ENCODE data around the gene CCDC63.

The CCDC63 gene

DNA sequence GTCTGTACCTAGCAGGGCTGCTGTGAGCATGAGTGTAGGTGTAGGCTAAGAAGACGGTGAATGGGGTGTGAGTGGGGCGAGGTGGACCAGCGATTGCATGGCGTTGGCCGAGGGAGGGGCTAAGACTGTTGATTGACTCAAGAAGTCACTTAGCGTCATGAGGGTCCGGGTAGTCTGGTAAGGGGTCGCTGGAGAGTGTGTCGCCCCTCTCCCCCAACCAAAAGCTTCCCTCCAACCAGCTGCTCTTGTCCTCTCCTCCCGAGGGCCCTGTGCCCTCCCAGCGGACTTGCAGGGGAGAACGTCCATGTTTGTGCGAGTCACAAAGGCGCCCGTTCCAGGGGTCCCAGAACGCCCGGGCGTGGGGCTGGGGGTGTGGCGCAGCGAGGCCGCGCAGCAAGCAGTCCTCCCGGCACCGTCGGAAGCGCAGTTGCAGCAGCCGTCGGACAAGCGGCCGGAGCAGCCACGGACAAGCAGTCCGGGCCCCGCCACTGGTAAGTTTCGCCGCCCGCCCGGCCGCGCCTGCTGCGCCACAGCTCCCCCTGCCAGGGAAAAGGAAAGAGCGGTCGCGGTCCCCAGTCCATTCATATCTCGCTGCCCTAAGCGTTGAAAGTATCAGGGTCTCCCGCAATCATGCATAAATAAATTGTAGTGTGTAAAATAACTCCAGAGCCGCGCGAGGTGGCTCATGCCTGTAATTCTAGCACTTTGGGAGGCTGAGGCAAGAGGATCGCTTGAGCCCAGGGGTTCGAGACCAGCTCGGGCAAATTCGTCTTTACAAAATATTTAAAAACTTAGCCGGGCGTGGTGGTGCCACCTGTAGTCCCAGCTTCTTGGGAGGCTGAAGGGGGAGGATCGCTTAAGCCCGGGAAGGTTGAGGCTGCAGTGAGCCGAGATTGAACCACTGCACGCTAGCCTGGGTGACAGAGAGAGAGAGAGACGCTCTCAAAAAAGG lies at the start of gene CCDC63:
Gene CCDC63, plus strand, starts transcription at position 373 of the 952 bp plus-strand sequence. CDS start 5,968 bp downstream, outside the sequence.
- in situ Hi-C loops (cut with MboI; ENCODE audit: low sequenced_read_pairs), result no loop called here

DNA sequence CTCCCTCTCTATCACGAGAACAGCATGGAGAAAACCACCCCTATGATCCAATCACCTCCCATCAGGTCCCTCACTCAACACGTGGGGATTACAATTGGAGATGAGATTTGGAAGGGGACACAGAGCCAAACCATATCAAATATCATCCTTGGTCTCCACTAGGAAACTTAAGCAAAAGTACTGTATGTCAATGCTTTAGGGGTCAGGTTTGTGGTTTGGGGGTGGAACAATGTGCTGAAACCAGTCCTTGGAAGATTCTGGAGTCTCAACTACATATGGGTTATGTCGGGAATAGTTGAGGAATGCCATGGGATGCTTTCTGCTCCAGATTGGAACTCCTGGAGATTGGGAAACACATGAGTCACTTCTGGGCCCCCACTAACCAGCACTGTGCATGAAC lies 48.3 kb upstream of the CCDC63 start:
- in situ Hi-C loops (cut with MboI; ENCODE audit: low sequenced_read_pairs), result no loop called here

DNA sequence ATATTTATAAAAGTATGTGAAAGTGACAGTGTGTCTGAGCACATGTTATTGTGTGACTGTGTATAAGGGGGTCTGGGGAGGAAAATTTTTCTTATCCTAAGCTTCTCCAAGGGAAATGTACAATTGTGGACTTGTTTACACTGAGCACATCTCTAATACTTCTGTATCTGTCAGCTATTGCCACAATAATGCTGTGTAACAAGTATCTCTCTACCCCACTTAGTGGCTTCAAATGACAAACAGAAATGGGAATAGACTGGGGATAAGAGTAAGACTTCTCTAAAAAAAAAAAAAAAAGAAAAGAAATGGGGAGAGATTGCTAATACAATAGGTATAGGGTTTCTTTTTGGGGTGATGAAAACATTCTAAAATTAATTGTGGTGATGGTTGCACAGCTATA lies 44.3 kb upstream of the CCDC63 start:
- in situ Hi-C loops (cut with MboI; ENCODE audit: low sequenced_read_pairs), result no loop called here

DNA sequence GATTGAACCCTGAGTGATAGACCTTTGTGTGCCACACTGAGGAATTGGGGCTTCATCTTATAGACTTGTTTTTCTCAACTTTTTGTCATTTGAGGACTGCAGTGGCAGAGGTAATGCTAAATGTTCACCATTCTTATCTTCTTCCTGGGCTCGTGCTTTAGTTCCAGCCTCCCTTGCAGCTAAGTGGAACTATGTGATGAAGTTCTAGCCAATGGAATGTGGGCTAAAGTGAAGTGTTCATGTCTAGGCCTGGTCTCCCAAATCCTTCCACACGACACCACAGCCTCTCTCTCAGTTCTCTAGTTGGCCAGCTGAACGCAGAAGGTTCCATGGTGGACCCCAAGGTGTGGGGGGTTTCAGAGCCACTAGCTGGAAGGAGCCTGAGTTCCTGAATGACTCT lies 42.4 kb upstream of the CCDC63 start:
- in situ Hi-C loops (cut with MboI; ENCODE audit: low sequenced_read_pairs), result no loop called here

DNA sequence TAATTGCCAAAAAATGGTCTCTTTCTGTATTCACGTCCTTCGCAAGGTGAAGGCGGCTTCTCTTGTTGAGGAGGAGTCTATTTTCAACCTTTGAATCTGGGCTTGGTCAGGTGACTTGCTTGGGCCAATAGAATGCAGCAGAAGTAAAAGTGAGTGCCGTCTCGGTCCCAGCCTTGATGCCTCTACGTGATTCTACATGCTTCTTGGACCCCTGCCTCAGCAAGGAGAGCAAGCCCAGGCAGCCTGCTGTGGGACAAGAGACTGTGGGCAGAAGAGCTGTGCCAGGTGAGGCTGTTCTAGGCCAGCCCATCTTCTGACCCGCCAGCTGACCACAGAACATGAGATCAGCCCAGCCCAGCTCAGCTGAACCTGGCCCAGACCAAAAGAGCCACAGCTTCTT lies 39.1 kb upstream of the CCDC63 start:
- in situ Hi-C loops (cut with MboI; ENCODE audit: low sequenced_read_pairs), result no loop called here

DNA sequence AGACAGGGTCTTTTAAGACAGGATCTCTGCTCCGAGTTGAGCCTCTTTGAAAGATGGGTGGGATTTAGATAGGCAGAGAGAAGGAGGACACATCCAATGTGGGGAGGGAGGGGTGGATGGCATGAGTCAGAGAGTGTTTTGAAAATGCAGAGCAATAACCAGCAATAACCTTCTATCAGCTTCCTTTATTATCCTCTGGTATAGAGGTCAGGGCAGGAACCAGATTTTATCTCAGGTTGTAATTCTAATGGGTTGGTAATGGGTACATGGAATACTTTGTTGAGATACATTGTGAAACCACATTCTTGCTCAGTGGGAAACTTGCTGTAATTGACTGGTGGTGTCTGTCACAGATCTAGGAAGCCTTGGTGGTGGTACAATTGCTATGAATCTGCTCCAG lies 37.6 kb upstream of the CCDC63 start:
- in situ Hi-C loops (cut with MboI; ENCODE audit: low sequenced_read_pairs), result no loop called here

DNA sequence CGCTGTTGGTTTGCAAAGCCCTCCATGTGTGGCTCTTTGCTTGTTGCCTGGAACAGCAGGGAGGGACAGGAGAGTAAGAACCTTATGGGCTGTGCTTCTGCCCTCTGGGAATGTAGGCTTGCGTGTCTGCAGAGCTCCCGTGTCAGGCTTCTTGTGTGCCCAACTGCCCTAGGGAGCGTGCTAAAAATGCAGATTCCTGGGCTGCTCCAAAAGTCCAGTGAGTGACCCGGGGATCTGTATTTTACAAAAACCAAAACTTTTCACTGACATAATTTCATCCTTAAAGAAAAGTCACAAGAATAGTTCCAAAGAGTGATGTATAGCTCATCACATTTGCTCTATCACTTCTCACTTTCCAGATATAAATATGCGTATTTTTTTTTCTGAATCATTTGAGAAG lies 34.8 kb upstream of the CCDC63 start:
- in situ Hi-C loops (cut with MboI; ENCODE audit: low sequenced_read_pairs), result no loop called here

DNA sequence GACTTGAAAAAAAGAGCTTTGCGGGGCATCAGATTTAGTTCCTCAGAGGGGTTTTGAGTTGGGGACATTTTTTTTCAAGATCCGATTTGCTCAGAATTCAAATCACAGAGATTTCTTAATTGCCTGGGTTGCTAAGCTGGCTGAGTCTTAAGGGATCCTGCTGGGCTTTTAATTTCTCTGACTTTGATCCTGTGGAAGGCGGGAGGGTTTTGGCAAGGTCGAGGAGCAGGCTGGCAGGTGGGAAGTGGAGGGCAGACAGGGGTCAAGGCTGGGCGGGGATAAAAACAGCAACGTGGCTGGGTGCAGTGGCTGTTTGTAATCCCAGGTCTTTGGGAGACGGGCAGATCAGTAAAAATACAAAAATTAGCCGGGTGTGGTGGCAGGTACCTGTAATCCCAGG lies 33.5 kb upstream of the CCDC63 start:
- in situ Hi-C loops (cut with MboI; ENCODE audit: low sequenced_read_pairs), result no loop called here

DNA sequence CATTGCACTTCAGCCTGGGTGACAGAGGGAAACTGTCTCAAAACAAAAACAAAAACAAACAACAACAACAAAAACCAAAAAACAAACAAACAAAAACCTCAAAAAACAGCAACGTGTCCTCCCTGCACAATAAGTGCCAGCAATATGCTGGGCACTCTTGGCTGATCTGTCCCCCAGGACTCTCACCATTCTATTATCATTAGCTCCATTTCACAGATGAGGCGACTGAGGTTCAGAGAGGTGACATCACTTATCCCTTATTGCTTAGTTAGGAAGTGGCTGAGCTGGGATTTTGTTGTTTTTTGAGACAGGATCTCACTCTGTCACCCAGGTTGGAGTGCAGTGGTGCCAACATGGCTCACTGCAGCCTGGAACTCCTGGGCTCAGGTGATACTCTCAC lies 33.0 kb upstream of the CCDC63 start:
- in situ Hi-C loops (cut with MboI; ENCODE audit: low sequenced_read_pairs), result no loop called here

DNA sequence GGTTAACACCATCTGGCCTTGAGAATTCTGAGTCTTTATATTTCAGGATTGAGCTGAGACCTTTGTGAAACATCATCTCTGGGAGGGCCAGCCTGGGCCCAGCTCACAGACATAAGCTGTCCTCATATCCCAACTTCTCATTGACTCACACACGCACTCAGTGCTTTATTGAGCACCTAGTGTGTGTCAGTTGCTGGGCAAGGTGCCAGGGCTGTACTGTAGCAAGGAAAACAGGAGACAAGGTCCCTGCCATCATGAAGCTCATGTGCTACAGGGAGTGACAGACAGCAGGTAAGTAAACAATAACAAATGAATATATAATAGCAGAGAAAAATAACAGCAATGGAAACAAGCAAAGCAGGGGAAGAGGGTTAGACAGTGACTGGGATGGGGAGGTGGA lies 30.5 kb upstream of the CCDC63 start:
- in situ Hi-C loops (cut with MboI; ENCODE audit: low sequenced_read_pairs), result no loop called here

DNA sequence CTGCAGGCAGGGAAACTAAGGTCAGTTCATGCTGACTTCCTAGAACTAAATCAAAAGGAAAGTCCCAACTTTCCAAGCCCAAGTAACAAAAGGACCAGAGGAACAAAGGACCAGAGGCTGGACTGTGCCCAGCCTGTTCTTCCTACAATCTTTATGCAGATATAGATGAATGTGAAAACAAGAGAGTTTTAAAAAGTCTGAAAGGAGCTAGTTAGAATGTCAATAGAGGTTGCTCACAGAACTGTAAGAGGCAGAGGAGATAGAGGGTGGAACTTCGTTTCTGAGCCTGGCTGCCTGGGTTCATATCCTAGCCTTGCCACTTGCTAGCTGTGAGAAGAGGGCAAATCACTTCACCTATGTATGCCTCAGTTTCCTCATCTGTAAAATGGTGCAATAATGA lies 30.0 kb upstream of the CCDC63 start:
- in situ Hi-C loops (cut with MboI; ENCODE audit: low sequenced_read_pairs), result no loop called here

DNA sequence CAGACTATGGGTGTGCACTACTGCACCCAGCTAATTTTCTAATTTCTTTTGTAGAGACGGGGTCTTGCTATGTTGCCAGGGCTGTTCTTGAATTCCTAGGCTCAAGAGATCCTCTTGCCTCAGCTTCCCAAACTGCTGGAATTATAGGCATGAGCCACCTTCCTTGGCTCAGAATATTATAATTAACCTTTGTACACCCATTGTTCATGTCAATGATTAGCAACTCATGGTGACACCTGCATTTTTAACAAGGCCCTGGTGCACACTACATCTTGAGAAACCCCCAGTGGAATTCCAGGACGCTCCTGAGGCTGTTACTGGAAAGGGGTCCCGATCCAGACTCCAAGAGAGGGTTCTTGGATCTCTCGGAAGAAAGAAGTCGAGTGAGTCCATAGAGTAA lies 28.3 kb upstream of the CCDC63 start:
- in situ Hi-C loops (cut with MboI; ENCODE audit: low sequenced_read_pairs), result no loop called here

DNA sequence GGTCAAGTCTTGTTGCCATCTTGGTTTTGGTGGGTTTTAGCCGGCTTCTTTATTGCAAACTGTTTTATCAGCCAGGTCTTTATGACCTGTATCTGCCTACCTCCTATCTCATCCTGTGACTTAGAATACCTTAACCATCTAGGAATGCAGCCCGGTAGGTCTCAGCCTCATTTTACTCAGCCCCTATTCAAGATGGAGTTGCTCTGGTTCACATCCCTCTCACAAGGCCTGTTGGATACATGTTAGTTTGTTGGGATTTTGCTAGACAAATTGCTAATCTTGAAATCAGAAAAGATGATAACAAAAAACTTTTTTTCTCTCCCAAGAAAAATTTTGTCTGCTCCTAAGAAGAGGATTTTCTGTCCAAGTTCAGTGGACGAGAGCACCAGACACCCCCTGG lies 27.6 kb upstream of the CCDC63 start:
- in situ Hi-C loops (cut with MboI; ENCODE audit: low sequenced_read_pairs), result no loop called here

DNA sequence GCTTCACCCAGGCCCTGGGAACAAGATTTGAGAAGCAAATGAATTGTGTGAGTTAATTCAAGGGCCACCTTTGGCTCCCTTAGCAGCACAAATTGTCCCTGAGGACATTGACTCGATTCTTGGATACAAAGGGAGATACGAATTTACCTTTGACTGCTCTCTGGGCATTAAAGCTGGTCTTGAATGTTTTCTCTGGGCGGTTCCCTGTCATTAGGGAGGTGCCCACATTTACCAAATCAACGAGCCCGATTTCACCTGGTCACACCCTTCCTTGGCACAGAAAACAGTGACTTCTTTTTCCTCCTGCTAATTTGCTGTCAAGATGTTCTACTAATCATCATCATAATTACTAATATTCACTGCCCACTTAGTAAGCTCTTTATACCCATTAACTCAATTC lies 27.1 kb upstream of the CCDC63 start:
- in situ Hi-C loops (cut with MboI; ENCODE audit: low sequenced_read_pairs), result no loop called here

DNA sequence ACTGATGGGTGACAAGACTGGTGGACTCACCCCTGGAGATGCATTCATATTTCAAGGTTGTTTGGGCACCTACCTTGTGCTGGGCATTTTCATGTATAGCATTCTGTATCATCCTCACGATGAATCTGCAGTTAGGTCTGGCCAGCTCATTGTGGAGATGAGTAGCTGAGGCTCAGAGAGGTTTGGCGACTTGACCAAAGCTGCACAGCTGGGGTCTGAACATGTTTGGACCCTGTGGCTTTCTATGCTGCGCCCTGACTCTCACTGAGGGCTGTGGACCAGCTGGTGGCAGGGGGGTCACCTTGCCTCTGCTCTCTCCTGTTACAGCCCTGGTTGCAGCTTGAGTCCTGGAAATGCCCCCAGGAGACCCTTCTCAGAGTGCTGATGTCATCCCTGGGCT lies 24.9 kb upstream of the CCDC63 start:
- in situ Hi-C loops (cut with MboI; ENCODE audit: low sequenced_read_pairs), result no loop called here

DNA sequence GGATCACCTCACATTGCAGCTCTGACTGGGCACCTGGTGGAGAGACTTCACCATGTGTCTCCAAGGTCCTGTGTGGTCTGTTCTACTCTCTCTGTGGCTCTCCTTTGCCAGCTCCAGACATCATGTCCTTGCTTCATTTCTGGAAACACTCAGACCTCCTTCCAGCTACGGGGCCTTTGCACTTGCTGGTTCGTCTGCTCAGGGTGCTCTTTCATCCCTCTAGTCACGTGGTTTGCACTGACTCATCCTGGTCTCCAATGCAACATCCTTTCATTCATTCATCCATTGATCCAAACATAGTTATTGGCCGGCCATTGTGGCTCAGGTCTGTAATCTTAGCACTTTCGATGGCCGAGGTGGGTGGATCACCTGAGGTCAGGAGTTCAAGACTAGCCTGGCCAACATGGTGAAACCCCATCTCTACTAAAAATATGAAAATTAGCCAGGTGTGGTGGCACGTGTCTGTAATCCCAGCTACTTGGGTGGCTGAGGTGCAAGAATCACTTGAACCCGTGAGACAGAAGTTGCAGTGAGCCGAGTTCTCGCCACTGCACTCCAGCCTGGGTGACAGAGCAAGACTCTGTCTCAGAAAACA lies 23.9 kb upstream of the CCDC63 start:
- in situ Hi-C loops (cut with MboI; ENCODE audit: low sequenced_read_pairs), result no loop called here

DNA sequence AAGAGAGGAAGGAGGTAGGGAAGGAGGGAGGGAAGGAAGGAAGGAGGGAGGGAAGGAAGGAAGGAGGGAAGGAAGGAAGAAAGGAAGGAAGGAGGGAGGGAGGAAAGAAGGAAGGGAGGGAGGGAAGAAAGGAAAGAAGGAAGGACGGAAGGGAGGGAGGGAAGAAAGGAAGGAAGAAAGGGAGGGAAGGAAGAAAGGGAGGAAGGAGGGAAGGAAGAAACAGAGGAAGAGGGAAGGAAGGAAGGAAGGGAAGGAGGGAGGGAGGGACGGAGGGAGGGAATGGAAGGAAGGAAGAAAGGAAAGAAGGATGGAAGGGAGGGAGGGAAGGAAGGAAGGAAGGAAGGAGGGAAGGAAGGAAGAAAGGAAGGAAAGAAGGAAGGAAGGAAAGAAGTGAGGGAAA lies 22.4 kb upstream of the CCDC63 start:
- in situ Hi-C loops (cut with MboI; ENCODE audit: low sequenced_read_pairs), result no loop called here

DNA sequence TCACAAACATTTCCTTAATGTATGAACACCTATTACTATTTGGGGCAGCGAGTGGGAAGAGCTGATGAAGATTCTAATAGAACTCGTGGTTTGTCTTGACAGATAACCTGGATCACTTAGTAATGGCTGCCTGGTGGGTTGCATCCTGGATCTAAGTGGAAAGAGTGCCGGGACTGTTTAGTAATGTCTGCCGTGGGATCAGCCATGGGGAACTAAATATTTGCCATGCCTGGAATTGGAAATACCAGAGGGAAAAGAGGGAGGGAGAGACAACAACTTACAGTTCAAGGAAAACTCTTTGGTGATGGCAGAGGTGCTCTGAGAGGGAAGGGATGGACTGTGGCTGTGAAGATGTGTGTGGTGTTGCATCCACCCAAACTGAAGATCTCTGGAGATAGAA lies 21.3 kb upstream of the CCDC63 start:
- in situ Hi-C loops (cut with MboI; ENCODE audit: low sequenced_read_pairs), result no loop called here

DNA sequence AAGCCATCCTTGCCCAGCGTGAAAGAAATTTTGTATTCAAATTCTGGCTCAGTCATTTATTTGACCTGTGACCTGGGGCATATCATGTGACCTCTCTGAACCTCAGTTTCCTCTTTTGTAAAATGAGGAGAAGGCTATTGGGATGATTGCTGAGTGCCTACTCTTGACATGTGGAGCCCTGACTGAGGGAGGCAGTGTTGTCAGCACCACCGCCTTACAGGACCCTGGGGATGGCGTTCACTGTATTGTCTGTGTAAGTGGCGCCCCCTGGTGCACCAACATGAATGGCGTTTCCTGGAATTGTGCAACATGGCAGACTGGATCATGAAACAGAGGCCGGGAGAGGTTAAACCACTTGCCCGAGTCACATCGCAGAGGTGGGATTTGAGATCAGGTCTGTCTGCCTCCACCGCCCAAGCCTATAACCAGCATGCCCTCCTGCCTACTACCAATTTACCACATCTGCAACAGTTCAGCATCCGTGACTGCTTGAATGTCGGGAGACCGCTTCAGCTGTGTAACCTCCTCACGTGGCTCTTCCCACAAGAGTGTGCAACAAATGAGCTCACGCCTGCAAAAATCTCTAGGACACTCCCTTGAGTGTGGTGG lies 20.1 kb upstream of the CCDC63 start:
- in situ Hi-C loops (cut with MboI; ENCODE audit: low sequenced_read_pairs), result no loop called here

DNA sequence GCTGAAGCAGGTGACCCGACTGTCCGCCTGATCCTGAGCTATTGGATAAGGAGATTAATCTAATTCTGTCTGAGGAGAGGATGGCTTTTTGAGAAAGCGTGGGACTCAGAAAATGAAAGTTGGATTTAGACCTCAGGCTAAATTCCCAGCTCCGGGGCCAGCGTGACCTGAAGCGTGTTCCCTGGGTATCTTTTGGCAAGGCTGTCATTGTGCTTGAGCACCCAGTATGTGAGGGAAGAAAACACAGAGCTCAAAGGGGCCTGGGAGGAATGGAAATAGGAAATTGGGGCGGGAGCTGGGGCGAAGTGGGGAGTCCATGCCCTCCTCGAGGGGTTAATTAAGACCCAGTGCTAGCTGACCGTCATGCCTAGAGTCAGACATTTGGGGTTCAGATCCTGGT lies 17.5 kb upstream of the CCDC63 start:
- in situ Hi-C loops (cut with MboI; ENCODE audit: low sequenced_read_pairs), result no loop called here

DNA sequence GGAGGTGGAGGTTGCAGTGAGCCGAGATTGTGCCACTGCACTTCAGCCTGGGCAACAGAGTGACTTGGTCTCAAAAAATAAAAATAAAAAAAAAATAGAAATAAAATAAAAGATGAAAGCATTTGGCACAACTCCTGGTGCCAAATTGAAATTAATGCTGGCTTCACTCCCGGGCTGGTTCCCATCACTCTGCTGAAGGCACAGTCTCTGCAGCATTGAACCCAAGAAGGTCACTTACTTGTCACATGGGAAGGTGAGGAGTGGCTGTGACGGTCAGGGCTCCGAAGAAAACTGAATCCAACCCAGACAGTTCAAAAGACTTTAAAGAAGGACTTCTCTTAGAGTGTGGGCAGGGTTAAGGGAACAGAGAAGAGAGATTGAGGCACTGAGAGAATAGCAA lies 10.5 kb upstream of the CCDC63 start:
- in situ Hi-C loops (cut with MboI; ENCODE audit: low sequenced_read_pairs), result no loop called here

DNA sequence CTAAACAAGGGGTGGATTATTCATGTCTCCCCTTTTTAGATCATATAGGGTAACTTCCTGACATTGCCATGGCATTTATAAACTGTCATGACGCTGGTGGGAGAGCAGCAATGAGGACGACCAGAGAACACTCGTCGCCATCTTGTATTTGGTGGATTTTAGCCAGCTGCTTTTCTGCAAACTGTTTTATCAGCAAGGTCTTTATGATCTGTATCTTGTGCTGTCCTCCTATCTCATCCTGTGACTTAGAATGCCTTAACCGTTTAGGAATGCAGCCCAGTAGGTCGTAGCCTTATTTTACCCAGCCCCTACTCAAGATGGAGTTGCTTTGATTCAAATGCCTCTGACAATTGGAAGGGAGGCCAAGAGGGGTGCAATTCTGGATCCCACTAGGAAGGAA lies 5.8 kb upstream of the CCDC63 start:
- in situ Hi-C loops (cut with MboI; ENCODE audit: low sequenced_read_pairs), result no loop called here

Measured in hTERT RPE-1 (cell line).